Osteoblast (primary cell): Measurements from ENCODE around the gene ATF3. TPM values are rescaled to one million over a fixed set of nuclear protein-coding genes. Genes with fewer than 3 reads are reported as not detected.
A peak's percentile ranks its signal among the peaks of the same experiment; 100 is the strongest.

Source experiments
- DNase-seq: peaks from one replicate; pipeline ENCODE4 v3.0.0; 2011; ENCODE audit warnings: low spot score, mixed read lengths; ENCODE audit not compliant: insufficient read length; ENCODE audit errors: missing footprints
- H2AFZ ChIP-seq: 2 replicates; pipeline ENCODE4 v1.6.0; 2011; ENCODE audit warnings: mild to moderate bottlenecking, low read length
- H3K27ac ChIP-seq: 2 replicates; pipeline ENCODE4 v1.5.1; 2011; ENCODE audit warnings: mild to moderate bottlenecking, low read depth, low read length, moderate library complexity
- H3K27me3 ChIP-seq: 2 replicates; pipeline ENCODE4 v1.6.0; 2012; ENCODE audit warnings: mild to moderate bottlenecking, control low read depth, inconsistent platforms, low read length, moderate library complexity; ENCODE audit not compliant: insufficient read depth
- H3K36me3 ChIP-seq: 2 replicates; pipeline ENCODE4 v1.5.1; 2011; ENCODE audit warnings: mild to moderate bottlenecking, low read length, control low read depth, moderate library complexity; ENCODE audit not compliant: insufficient read depth
- H3K4me1 ChIP-seq: 2 replicates; pipeline ENCODE4 v1.5.1; 2011; ENCODE audit warnings: mild to moderate bottlenecking, low read length, control low read depth, moderate library complexity; ENCODE audit not compliant: insufficient read depth
- H3K4me2 ChIP-seq: 2 replicates; pipeline ENCODE4 v1.6.0; 2011; ENCODE audit warnings: mild to moderate bottlenecking, low read length; ENCODE audit not compliant: insufficient read depth
- H3K4me3 ChIP-seq: fragments of 200-600 bp; sonication (generic); 3 replicates; pipeline ENCODE4 v1.5.1; 2012; ENCODE audit warnings: mild to moderate bottlenecking, low read length, inconsistent platforms; ENCODE audit not compliant: insufficient read depth
- H3K79me2 ChIP-seq: 2 replicates; pipeline ENCODE4 v1.6.0; 2012; ENCODE audit warnings: mild to moderate bottlenecking, low read length, control low read depth, inconsistent platforms; ENCODE audit not compliant: insufficient read depth
- H3K9me3 ChIP-seq: 2 replicates; pipeline ENCODE4 v1.5.1; 2011; ENCODE audit warnings: low read depth, low read length, control low read depth
- H4K20me1 ChIP-seq: 2 replicates; pipeline ENCODE4 v1.6.0; 2012; ENCODE audit warnings: mild to moderate bottlenecking, low read length, control low read depth; ENCODE audit not compliant: insufficient read depth
- CTCF ChIP-seq: IDR thresholded peaks from 2 replicates; pipeline ENCODE4 v1.5.1; 2011; ENCODE audit warnings: mild to moderate bottlenecking, low read depth, low read length, moderate library complexity; ENCODE audit errors: extremely low read depth
- total RNA-seq: library from RNA; depleted of rRNA; stranded (reverse); fragments of >200 nt; gene quantifications from 2 replicates; pipeline ENCODE4 v1.2.3, GENCODE V29; 2012

Gene ATF3
- total RNA-seq, 1 donor, result 3.6 TPM

DNA sequence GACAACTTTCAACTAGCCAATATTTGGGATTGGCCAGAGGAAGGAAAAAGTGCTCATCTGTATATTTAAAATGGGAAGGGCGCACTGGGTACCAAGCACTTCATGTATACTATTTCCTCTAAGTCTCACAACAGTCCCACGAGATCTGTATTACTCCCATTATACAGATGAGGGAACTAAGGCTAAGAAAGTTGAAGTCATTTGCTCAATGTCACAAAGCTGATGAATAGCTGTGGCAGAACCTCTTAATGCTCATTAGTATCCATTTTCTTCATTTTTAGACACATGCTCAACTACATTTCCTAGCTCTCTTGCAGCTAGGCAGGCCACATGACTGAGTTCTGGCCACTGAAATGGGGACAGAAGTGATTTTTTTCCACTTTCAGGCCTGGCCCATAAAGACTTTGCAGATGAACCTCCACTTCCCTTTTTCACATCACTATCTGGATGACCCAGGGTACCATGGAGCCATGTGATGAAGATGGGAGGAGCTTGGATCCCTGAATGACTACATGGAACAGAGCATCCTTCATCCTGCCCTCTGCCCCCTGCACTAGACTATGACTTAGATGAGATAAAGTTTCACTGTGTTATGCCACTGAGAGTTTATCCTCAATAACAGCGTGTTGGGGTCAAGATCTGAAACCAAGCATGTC lies 31.8 kb downstream of the ATF3 start:
- H2AFZ ChIP-seq, result no peak overlapping the region
- H3K27ac ChIP-seq, result no peak overlapping the region
- no peaks in the 10 kb centered on the region for H3K27me3 ChIP-seq
- H3K4me1 ChIP-seq, result peaks cover 37% of the 10 kb centered on the region
- no peaks in the 10 kb centered on the region for H3K79me2 ChIP-seq
- no peaks in the 10 kb centered on the region for H4K20me1 ChIP-seq
- H3K4me3 ChIP-seq, result no peak overlapping the region
- peak; percentile 11 for DNase-seq
- no peaks in the 10 kb centered on the region for H3K9me3 ChIP-seq
- no peaks in the 10 kb centered on the region for H3K36me3 ChIP-seq
- no peak overlapping the region for H3K4me2 ChIP-seq
- no peak for TF ChIP-seq CTCF

DNA sequence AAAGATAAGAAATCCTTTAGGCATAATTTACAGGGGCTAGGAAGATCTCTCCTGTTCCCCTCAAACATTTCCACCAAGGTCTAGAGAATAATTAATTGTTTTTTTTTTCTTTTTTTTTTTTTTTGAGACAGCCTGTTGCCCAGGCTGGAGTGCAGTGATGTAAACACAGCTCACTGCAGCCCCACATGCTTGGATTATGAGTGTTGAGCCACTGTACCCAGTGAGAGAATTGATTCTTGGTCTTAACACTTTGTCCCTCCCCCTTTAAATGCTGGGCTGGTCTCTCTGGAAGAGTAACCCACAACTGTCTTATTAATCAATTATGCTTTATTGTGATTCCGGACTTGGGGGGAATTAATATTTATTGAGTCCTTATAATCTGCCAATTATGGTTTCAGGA lies 33.4 kb downstream of the ATF3 start:
- H3K27me3 ChIP-seq, result no peaks in the 10 kb centered on the region
- peaks cover 24% of the 10 kb centered on the region for H3K4me1 ChIP-seq
- H3K36me3 ChIP-seq, result no peaks in the 10 kb centered on the region
- H2AFZ ChIP-seq, result no peak overlapping the region
- DNase-seq, result peak; percentile 51
- no peaks in the 10 kb centered on the region for H3K79me2 ChIP-seq
- H4K20me1 ChIP-seq, result no peaks in the 10 kb centered on the region
- no peak for TF ChIP-seq CTCF
- H3K4me2 ChIP-seq, result no peak overlapping the region
- H3K4me3 ChIP-seq, result no peak overlapping the region
- H3K9me3 ChIP-seq, result no peaks in the 10 kb centered on the region
- no peak overlapping the region for H3K27ac ChIP-seq

- Histone ChIP-seq H3K4me3 (no peak overlapping the region), H3K27me3 (no peaks in the 10 kb centered on the region), H3K36me3 (no peaks in the 10 kb centered on the region), H3K79me2 (no peaks in the 10 kb centered on the region), H3K4me1 (peaks cover 11% of the 10 kb centered on the region), H2AFZ (no peak overlapping the region), H3K27ac (no peak overlapping the region), H4K20me1 (no peaks in the 10 kb centered on the region), H3K4me2 (no peak overlapping the region), H3K9me3 (no peaks in the 10 kb centered on the region)
- no peak for TF ChIP-seq CTCF
- DNase-seq, result peak; percentile 26
Measured at GRCh38 chr1:212643877-212644276, 35.3 kb downstream of the ATF3 start.

GRCh38 chr1:212644866-212645545 lies 36.4 kb downstream of the ATF3 start:
- Histone ChIP-seq H3K27me3 (no peaks in the 10 kb centered on the region), H3K9me3 (no peaks in the 10 kb centered on the region), H3K36me3 (no peaks in the 10 kb centered on the region), H4K20me1 (no peaks in the 10 kb centered on the region), H3K79me2 (no peaks in the 10 kb centered on the region), H2AFZ (no peak overlapping the region), H3K4me1 (peaks cover 12% of the 10 kb centered on the region), H3K4me3 (no peak overlapping the region), H3K27ac (no peak overlapping the region), H3K4me2 (no peak overlapping the region)
- DNase-seq, result no peak
- TF ChIP-seq CTCF, result no peak
